ENCODE measurements around the gene AGAP1.

- TF ChIP-seq CTCF (conservative IDR thresholded peaks at IDR 0.05; ENCODE audit: low read length) (no peak), EZH2phosphoT487 (IDR thresholded peaks at IDR 0.05; ENCODE audit: borderline replicate concordance, low read depth, low read length) (no peak)
Observed at GRCh38 chr2:235685024-235685721, 191.3 kb downstream of the AGAP1 start.

All from OCI-LY7 (cell line).